Gastroesophageal sphincter (tissue), 4 donors: ENCODE measurements around the gene MYBPH. TPM values are rescaled to one million over a fixed set of nuclear protein-coding genes. Genes with fewer than 3 reads are reported as not detected.

Experiments
- ATAC-seq: fragments of 150-250 bp; one replicate; pipeline ENCODE4 v1.9.1; 2016; ENCODE audit warnings: mild to moderate bottlenecking, moderate library complexity
- H3K27ac ChIP-seq, 4 donors: fragments of 200-600 bp; sonication (generic) in 3 of 4; 1 replicate in 3 of 4; 2 replicates in 1 of 4; pipeline ENCODE4 v1.5.1; 2016 to 2019
- H3K27me3 ChIP-seq: fragments of 200-600 bp; sonication (generic); one replicate; pipeline ENCODE4 v1.5.1; 2019
- H3K36me3 ChIP-seq, 2 donors: fragments of 200-600 bp; sonication (generic); one replicate each; pipeline ENCODE4 v1.5.1; 2019; ENCODE audit warnings: control low read depth in 1 of 2
- H3K4me1 ChIP-seq, 3 donors: fragments of 200-600 bp; sonication (generic); 1 replicate in 2 of 3; 2 replicates in 1 of 3; pipeline ENCODE4 v1.5.1; 2016 to 2019; ENCODE audit warnings: control low read depth in 2 of 3
- H3K4me3 ChIP-seq, 2 donors: fragments of 200-600 bp; sonication (generic); one replicate each; pipeline ENCODE4 v1.5.1; 2019; ENCODE audit warnings: mild to moderate bottlenecking in 1 of 2, moderate library complexity in 1 of 2
- H3K9me3 ChIP-seq, 3 donors: fragments of 200-600 bp; sonication (generic); one replicate each; pipeline ENCODE4 v1.5.1; 2017 to 2019; ENCODE audit warnings: control low read depth in 2 of 3
- CTCF ChIP-seq, 4 experiments: fragments of 200-600 bp in 2 of 4; fragments of 450-650 bp in 2 of 4; sonication (generic) in 1 of 4; IDR thresholded peaks; one replicate each; pipeline ENCODE4 v1.5.1; 2017 to 2019; ENCODE audit warnings: antibody characterized with exemption in 4 of 4, mild to moderate bottlenecking in 2 of 4, moderate library complexity in 2 of 4
- EP300 ChIP-seq: sonication (generic); formaldehyde crosslinking; IDR thresholded peaks from one replicate; pipeline ENCODE4 v1.6.1; 2017; ENCODE audit warnings: antibody characterized with exemption, mild to moderate bottlenecking
- POLR2A ChIP-seq, 2 donors: fragments of 450-650 bp; IDR thresholded peaks; one replicate each; pipeline ENCODE4 v1.6.1; 2017; ENCODE audit warnings: antibody characterized with exemption in 2 of 2, mild to moderate bottlenecking in 2 of 2, moderate library complexity in 1 of 2
- POLR2AphosphoS5 ChIP-seq: sonication (generic); formaldehyde crosslinking; IDR thresholded peaks from one replicate; pipeline ENCODE4 v1.6.1; 2017; ENCODE audit warnings: antibody characterized with exemption
- WGBS, 2 donors: methylation state at CpG; one replicate each; pipeline ENCODE4 v1.1.5; 2018; ENCODE audit warnings: low coverage in 1 of 2; 5-methylcytosine and 5-hydroxymethylcytosine counted together
- total RNA-seq, 4 donors: library from RNA; depleted of rRNA; stranded (reverse); fragments of >200 nt; gene quantifications; one replicate each; pipeline ENCODE4 v1.1.0, GENCODE V29; 2016

MYBPH gene
- total RNA-seq, 4 donors from 2014 or later = not detected

- no peak overlapping the region for H3K4me3 ChIP-seq
- ATAC-seq = no peak
- WGBS, 2 donors = no CpG with 5 or more reads among the region's 2 CpGs
- H3K4me1 ChIP-seq = no peaks in the 10 kb centered on the region
- H3K9me3 ChIP-seq = no peaks in the 10 kb centered on the region
- TF ChIP-seq POLR2A (IDR thresholded peaks at IDR 0.05) = no peak
- no peak for TF ChIP-seq CTCF (IDR thresholded peaks at IDR 0.05)
- no peak for TF ChIP-seq POLR2AphosphoS5
- TF ChIP-seq EP300 = no peak
- H3K27ac ChIP-seq = no peak overlapping the region
- H3K36me3 ChIP-seq = no peaks in the 10 kb centered on the region
- H3K27me3 ChIP-seq = peaks cover 1% of the 10 kb centered on the region
Measured at GRCh38 chr1:203146042-203146369, 29.6 kb downstream of the MYBPH start.

- no peaks in the 10 kb centered on the region for H3K36me3 ChIP-seq
- WGBS, 2 donors = 93 to 95% methylated on average over 3 to 4 of the region's 13 CpGs
- H3K27ac ChIP-seq = no peak overlapping the region
- no peak overlapping the region for H3K4me3 ChIP-seq
- H3K4me1 ChIP-seq = no peaks in the 10 kb centered on the region
- ATAC-seq = no peak
- H3K9me3 ChIP-seq = no peaks in the 10 kb centered on the region
- no peak for TF ChIP-seq EP300
- TF ChIP-seq CTCF (IDR thresholded peaks at IDR 0.05) = no peak
- TF ChIP-seq POLR2A (IDR thresholded peaks at IDR 0.05) = no peak
- no peak for TF ChIP-seq POLR2AphosphoS5
- peaks cover 4% of the 10 kb centered on the region for H3K27me3 ChIP-seq
Measured at GRCh38 chr1:203145321-203146041, 30.1 kb downstream of the MYBPH start.

GRCh38 chr1:203144661-203145060 lies 31.0 kb downstream of the MYBPH start:
- TF ChIP-seq POLR2AphosphoS5 = no peak
- TF ChIP-seq CTCF (IDR thresholded peaks at IDR 0.05) = no peak
- no peak for TF ChIP-seq POLR2A (IDR thresholded peaks at IDR 0.05)
- TF ChIP-seq EP300 = no peak
- ATAC-seq = no peak
- H3K27ac ChIP-seq = no peak overlapping the region
- H3K27me3 ChIP-seq = peaks cover 4% of the 10 kb centered on the region
- H3K9me3 ChIP-seq = no peaks in the 10 kb centered on the region
- 60% methylated on average over 1 of the region's 6 CpGs; no CpG with 5 or more reads in 1 of the 2 donors for WGBS, 2 donors
- no peak overlapping the region for H3K4me3 ChIP-seq
- no peaks in the 10 kb centered on the region for H3K4me1 ChIP-seq
- no peaks in the 10 kb centered on the region for H3K36me3 ChIP-seq

- TF ChIP-seq POLR2A (IDR thresholded peaks at IDR 0.05) (no peak), EP300 (no peak), CTCF (IDR thresholded peaks at IDR 0.05) (no peak), POLR2AphosphoS5 (no peak)
- 33 to 85% methylated on average over 1 to 6 of the region's 11 CpGs for WGBS, 2 donors
- Histone ChIP-seq H3K36me3 (no peaks in the 10 kb centered on the region), H3K9me3 (no peaks in the 10 kb centered on the region), H3K27ac (no peak overlapping the region), H3K4me1 (no peaks in the 10 kb centered on the region), H3K4me3 (no peak overlapping the region), H3K27me3 (peaks cover 4% of the 10 kb centered on the region)
- no peak for ATAC-seq
Measured at GRCh38 chr1:203143641-203144040, 32.0 kb downstream of the MYBPH start.

GRCh38 chr1:203142684-203143408 lies 32.8 kb downstream of the MYBPH start:
- H3K4me3 ChIP-seq = no peak overlapping the region
- no peak overlapping the region for H3K27ac ChIP-seq
- no peak for TF ChIP-seq POLR2A (IDR thresholded peaks at IDR 0.05)
- TF ChIP-seq POLR2AphosphoS5 = no peak
- no peak for TF ChIP-seq EP300
- TF ChIP-seq CTCF (IDR thresholded peaks at IDR 0.05) = no peak
- no peaks in the 10 kb centered on the region for H3K4me1 ChIP-seq
- no peaks in the 10 kb centered on the region for H3K9me3 ChIP-seq
- WGBS, 2 donors = 83% methylated on average over 1 of the region's 5 CpGs; no CpG with 5 or more reads in 1 of the 2 donors
- peaks cover 4% of the 10 kb centered on the region for H3K27me3 ChIP-seq
- no peaks in the 10 kb centered on the region for H3K36me3 ChIP-seq
- ATAC-seq = no peak
